GM18873 (cell line): ENCODE measurements around the gene PDZD4.

Source experiments
- ATAC-seq: cut with Tn5 transposase; IDR thresholded peaks from one replicate; pipeline ENCODE4 v1.9.1; 2021; ENCODE audit warnings: mild to moderate bottlenecking, moderate library complexity, moderate number of reproducible peaks; ENCODE audit not compliant: unreplicated experiment, low FRiP score

The PDZD4 gene

GRCh38 chrX:153794018-153794896 is 36.1 kb downstream of the PDZD4 start, which contains the start of the genes IDH3G and SSR4:
Gene IDH3G (minus strand): TSS chrX:153794375. CDS start chrX:153794326, 49 bp downstream.
Gene SSR4 (plus strand): TSS chrX:153794668. CDS start chrX:153794688, 20 bp downstream.
- peak; percentile 85 for ATAC-seq

DNA sequence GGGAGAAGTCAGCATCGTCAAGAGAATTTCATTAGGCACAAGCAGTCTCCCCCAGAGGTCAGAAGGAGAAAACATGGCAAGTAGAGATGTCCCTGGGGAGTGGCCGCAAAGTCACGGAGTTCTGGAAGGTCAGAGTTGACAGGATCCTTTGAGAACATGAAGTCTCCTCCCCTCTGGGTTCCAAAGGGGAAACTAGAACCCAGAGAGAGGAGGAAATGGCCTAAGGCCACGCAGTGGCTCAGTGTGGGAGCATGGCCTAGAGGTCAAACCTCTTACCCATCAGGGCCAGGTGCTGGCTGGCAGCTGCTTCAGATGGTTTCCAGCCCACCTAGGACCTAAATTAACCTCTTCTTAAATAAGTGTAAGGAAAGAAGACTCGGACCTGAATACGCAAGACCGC is 37.1 kb downstream of the PDZD4 start:
- no peak for ATAC-seq

- ATAC-seq, result no peak
Measured at GRCh38 chrX:153792368-153792767, 38.0 kb downstream of the PDZD4 start.

- ATAC-seq, result no peak
Measured at GRCh38 chrX:153791104-153791852, 39.1 kb downstream of the PDZD4 start.

GRCh38 chrX:153789654-153790053 is 40.7 kb downstream of the PDZD4 start:
- ATAC-seq, result no peak

DNA sequence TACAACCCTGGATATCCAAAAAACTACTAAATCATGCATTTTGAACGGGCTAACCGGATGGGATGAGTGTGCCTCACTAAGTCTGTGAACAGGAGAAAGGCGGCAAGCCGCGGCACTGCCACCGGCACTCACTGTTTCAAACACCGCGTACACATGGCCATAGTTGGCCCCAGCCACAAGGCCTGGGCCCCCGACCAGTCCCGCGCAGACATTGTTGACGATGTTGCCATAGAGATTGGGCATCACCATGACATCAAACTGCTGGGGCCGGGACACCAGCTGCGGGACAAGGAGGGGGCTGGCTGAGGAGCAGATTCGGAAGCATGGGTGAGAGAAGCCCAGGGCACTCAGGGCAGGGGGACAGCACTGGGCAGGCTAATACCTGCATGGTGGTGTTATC is 43.7 kb downstream of the PDZD4 start:
- ATAC-seq, result no peak

GRCh38 chrX:153784325-153784967 is 45.9 kb downstream of the PDZD4 start:
- no peak for ATAC-seq

DNA sequence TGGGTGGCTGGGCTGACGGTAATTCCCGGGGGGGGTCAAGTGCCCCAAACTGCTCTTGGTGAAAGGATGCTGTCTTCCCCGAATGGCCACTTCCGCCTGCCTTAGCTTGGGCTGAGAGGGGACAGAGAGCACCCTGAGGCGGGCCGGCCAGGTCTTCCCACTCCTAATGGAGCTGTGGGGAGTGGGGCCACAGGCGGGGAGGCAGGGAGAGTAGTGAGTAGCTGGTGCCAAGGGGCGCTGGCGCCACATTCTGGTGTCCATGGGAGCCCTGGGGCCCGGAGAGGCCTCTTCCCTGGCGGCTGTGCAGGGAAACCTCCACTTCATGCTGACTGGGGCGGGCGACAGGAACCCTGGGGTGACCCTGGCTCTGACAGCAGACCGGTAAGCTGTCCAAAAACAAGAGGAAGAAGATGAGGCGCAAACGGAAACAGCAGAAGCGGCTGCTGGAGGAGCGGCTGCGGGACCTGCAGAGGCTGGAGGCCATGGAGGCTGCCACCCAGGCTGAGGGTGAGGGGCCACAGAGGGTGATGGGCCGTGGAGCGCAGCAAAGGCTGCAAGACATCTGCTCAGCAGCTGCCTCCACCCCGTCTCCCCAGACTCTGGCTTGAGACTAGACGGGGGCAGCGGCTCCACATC is 46.8 kb downstream of the PDZD4 start:
- ATAC-seq, result no peak

DNA sequence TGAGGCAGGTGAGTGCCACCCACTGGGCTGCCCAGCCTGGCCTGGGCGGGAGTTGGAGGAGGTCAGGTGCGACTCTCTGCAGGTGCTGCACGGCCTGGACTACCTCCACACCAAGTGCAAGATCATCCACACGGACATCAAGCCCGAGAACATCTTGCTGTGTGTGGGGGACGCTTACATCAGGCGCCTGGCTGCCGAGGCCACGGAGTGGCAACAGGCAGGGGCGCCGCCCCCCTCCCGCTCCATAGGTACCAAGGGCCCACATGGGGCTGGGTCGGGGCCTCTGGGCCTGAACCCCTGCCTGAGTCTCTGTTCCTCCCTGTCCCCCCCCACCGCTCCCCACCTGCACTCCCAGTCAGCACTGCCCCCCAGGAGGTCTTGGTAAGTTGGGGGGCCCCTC is 47.5 kb downstream of the PDZD4 start:
- no peak for ATAC-seq

- ATAC-seq, result no peak
Measured at GRCh38 chrX:153782313-153782712, 48.0 kb downstream of the PDZD4 start.

DNA sequence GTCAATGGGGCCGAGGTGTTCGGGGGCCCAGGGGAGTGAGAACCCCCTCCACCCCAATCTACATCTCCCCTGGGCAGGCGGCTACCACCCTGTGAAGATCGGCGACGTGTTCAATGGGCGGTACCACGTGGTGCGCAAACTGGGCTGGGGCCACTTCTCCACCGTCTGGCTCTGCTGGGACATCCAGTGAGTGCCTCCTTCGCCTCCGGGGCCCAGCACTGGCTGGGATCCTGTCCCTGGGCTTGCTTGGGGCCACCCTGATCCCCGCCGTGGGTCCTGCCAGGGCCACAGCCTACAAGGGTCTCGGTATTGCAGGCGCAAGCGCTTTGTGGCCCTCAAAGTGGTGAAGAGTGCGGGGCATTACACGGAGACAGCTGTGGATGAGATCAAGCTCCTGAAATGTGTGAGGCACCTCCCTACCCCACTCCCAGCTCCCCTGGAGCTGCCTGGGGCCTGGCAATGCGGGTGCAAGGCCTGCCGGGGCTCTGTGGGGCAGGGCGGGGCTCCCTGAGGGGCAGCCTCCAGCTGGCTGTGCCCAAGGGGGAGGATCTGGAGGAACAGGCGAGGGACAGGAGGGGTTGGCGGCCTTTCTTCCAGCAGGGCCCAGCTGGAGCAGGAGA is 48.8 kb downstream of the PDZD4 start:
- ATAC-seq, result no peak

DNA sequence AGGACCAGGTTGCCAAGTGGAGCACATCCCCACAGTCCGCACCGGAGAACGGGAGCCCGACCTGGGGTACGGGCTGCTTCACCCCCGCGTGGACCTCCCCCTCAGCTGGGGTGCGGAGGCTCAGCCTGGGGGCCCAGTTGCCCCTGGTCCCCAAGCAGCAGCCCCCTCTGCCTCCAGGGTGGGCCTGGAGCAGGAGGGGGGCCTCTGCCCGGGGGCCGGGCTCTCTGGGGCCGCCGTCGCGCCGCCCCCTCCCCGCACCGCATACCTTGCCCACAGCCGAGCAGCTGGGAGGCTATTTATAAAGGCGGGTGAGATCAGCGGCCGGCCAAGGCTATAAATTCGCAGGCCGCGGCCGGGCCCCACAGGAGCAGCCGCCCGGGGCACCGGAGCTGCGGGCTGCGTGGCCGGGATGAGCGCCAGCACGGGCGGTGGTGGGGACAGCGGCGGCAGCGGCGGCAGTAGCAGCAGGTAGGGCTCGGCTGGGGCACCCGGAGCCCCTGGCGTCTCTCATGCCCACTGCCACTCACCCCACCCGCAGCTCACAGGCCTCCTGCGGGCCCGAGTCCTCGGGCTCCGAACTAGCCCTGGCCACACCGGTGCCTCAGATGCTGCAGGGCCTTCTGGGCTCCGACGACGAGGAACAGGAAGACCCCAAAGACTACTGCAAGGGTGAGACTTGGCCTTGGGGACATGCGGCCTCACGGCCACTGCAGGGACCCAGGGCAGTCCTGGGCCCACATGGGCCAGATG is 49.5 kb downstream of the PDZD4 start, which contains the start of gene SRPK3:
Gene SRPK3 (plus strand): TSS at position 364 of the 750 bp plus-strand sequence. CDS start 46 bp downstream, at position 410.
- no peak for ATAC-seq

DNA sequence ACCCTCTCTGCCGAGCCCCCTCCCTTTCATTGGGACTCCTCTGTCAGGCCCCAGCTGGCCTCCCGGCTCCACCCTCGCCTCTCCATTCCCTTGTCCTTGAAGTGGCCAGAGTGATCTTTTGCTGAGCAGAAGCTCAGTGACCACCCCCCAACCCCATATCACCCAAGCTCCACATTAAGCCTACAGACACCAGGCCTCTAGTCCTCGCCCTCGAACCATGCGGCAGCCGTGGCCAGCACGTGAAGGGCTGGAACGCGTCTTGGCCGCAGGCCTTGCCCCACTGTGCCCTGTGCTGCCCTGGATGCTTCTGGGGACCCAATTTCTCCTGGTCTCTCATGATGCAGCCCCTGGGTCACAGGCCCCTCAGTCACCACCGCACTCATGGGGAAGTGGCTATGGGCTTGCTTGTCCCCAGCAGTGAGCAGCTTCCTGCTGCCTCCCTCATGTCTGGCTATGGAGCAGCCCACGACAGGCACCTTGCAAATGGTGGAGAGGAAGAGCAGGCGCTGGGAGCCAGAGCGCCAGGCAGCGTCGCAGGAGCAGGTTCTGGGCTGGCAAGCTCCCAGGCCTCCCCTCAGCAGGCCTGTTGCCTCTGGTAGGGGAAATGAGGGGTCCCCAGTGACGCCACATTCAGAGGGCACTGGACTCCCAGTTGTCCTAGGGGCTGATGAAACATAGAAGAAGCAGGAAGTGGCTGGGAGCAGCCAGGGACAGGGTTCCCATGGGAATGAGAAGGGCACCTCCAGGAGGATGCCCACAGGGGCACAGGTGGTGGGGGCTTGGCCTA is 50.3 kb downstream of the PDZD4 start:
- ATAC-seq, result no peak

GRCh38 chrX:153778684-153779101 is 51.7 kb downstream of the PDZD4 start:
- no peak for ATAC-seq

DNA sequence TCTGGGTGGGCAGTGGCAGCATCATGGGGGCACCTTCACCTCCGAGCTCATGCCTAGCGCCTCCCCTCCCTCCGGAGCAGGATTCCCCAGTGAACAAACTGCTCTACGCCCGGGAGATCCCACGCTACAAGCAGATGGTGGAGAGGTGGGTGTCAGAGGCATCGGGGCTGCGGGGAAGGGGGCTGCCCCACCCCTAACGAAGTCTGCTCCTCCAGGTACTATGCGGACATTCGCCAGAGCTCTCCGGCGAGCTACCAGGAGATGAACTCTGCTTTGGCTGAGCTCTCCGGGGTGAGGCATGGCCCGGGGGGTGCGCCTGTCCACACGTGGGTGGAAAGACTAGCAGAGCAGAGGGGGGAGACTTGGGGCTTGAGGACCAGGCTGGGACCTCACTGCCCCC is 52.2 kb downstream of the PDZD4 start:
- no peak for ATAC-seq

GRCh38 chrX:153777261-153778090 is 52.9 kb downstream of the PDZD4 start:
- ATAC-seq, result no peak

DNA sequence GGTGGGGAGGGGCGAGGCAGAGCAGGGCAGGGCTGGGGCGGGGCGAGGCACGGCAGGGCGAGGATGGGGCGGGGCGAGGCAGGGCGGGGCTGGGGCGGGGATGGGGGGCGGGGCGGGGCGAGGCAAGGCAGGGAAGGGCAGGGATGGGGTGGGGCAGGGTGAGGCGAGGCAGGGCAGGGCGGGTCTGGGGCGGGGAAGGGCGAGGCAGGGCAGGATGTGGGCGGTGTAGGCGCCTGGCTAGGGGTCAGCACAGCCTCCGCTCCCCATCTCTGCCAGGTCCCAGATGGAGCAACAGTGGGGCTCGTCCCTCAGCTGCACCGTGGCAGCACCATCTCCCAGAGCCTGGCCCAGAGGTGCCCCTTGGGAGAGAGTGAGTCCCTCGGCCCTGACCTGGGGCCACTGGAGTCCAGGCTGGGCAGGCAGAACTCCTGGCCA is 53.7 kb downstream of the PDZD4 start:
- no peak for ATAC-seq
